Neuronal stem cell (in vitro differentiated cells): Measurements from ENCODE around the gene IDH2.

Experiments
- DNase-seq: peaks from one replicate; pipeline ENCODE4 v3.0.0-alpha.2; 2013; ENCODE audit warnings: low spot score
- H2AFZ ChIP-seq: one replicate; pipeline ENCODE4 v1.6.1; 2013; ENCODE audit warnings: mild to moderate bottlenecking, low read length, inconsistent platforms
- H2AK5ac ChIP-seq: 2 replicates; pipeline ENCODE4 v1.6.1; 2013; ENCODE audit warnings: low read depth, mild to moderate bottlenecking, inconsistent platforms, low read length, moderate library complexity, mixed read lengths
- H2BK120ac ChIP-seq: 2 replicates; pipeline ENCODE4 v1.6.1; 2013; ENCODE audit warnings: low read depth, mild to moderate bottlenecking, inconsistent platforms, low read length, moderate library complexity, mixed read lengths
- H2BK12ac ChIP-seq: one replicate; pipeline ENCODE4 v1.6.1; 2013; ENCODE audit warnings: low read length, inconsistent platforms
- H2BK15ac ChIP-seq: 2 replicates; pipeline ENCODE4 v1.6.1; 2013; ENCODE audit warnings: mild to moderate bottlenecking, low read length, inconsistent platforms, mixed read lengths
- H2BK5ac ChIP-seq: one replicate; pipeline ENCODE4 v1.6.1; 2013; ENCODE audit warnings: inconsistent platforms, mild to moderate bottlenecking, low read length, moderate library complexity
- H3K14ac ChIP-seq: one replicate; pipeline ENCODE4 v1.6.1; 2013; ENCODE audit warnings: low read length, inconsistent platforms
- H3K18ac ChIP-seq: 2 replicates; pipeline ENCODE4 v1.6.1; 2013; ENCODE audit warnings: low read length, inconsistent platforms
- H3K23ac ChIP-seq: 2 replicates; pipeline ENCODE4 v1.6.1; 2013; ENCODE audit warnings: low read depth, mild to moderate bottlenecking, mixed read lengths, low read length, inconsistent platforms; ENCODE audit not compliant: poor library complexity
- H3K27ac ChIP-seq: replicated peaks from 3 replicates; pipeline ENCODE4 v1.5.1; 2013; ENCODE audit warnings: low read length, inconsistent platforms
- H3K27me3 ChIP-seq, 3 experiments: 2 replicates each; pipeline ENCODE4 v1.6.1; 2013; ENCODE audit warnings: low read length in 3 of 3, mild to moderate bottlenecking in 2 of 3, inconsistent platforms in 1 of 3, low read depth in 1 of 3, mixed read lengths in 1 of 3, moderate library complexity in 1 of 3; ENCODE audit not compliant: control insufficient read depth in 3 of 3, insufficient read depth in 3 of 3
- H3K36me3 ChIP-seq, 2 donors: replicated peaks in 1 of 2; 2 replicates each; pipeline ENCODE4 v1.6.1; 2013; ENCODE audit warnings: low read length in 2 of 2; ENCODE audit not compliant: control insufficient read depth in 2 of 2, insufficient read depth in 2 of 2
- H3K4ac ChIP-seq: 2 replicates; pipeline ENCODE4 v1.6.1; 2013; ENCODE audit warnings: inconsistent platforms, mild to moderate bottlenecking, low read length, moderate library complexity
- H3K4me1 ChIP-seq, 2 donors: 1 replicate in 1 of 2; 2 replicates in 1 of 2; pipeline ENCODE4 v1.6.1; 2013; ENCODE audit warnings: low read length in 2 of 2, low read depth in 1 of 2; ENCODE audit not compliant: control insufficient read depth in 2 of 2, insufficient read depth in 1 of 2
- H3K4me2 ChIP-seq: one replicate; pipeline ENCODE4 v1.6.1; 2013; ENCODE audit warnings: mild to moderate bottlenecking, low read length, inconsistent platforms; ENCODE audit not compliant: insufficient read depth, poor library complexity, severe bottlenecking
- H3K4me3 ChIP-seq, 2 donors: 2 replicates each; pipeline ENCODE4 v1.5.1; 2013; ENCODE audit warnings: low read length in 2 of 2, mild to moderate bottlenecking in 2 of 2, inconsistent platforms in 1 of 2, moderate library complexity in 1 of 2
- H3K79me1 ChIP-seq: one replicate; pipeline ENCODE4 v1.6.1; 2013; ENCODE audit warnings: low read depth, mild to moderate bottlenecking, inconsistent platforms, low read length, moderate library complexity
- H3K9ac ChIP-seq: one replicate; pipeline ENCODE4 v1.6.1; 2013; ENCODE audit warnings: mild to moderate bottlenecking, low read depth, low read length, inconsistent platforms; ENCODE audit not compliant: poor library complexity
- H3K9me3 ChIP-seq, 2 donors: replicated peaks in 1 of 2; 2 replicates each; pipeline versions ENCODE3 to v1.6.1; 2013; ENCODE audit warnings: low read length in 2 of 2, mild to moderate bottlenecking in 2 of 2, inconsistent platforms in 1 of 2, low read depth in 1 of 2, mixed read lengths in 1 of 2, moderate library complexity in 1 of 2; ENCODE audit not compliant: control insufficient read depth in 2 of 2, insufficient read depth in 1 of 2
- H4K8ac ChIP-seq: one replicate; pipeline ENCODE4 v1.6.1; 2013; ENCODE audit warnings: low read depth, mild to moderate bottlenecking, inconsistent platforms, low read length, moderate library complexity
- H4K91ac ChIP-seq: one replicate; pipeline ENCODE4 v1.6.1; 2013; ENCODE audit warnings: low read length, low read depth, mild to moderate bottlenecking, inconsistent platforms; ENCODE audit not compliant: poor library complexity
- WGBS, 2 donors: extraction: QIAGEN DNeasy Blood & Tissue Kit; methylation state at CpG; one replicate each; pipeline ENCODE4 v1.1.7; 2013; ENCODE audit warnings: missing lambda C conversion rate in 2 of 2, mixed read lengths in 1 of 2; ENCODE audit not compliant: insufficient read length in 2 of 2, insufficient replicate concordance in 1 of 2; ENCODE audit errors: extremely low coverage in 2 of 2; 5-methylcytosine and 5-hydroxymethylcytosine counted together

Gene IDH2

DNA sequence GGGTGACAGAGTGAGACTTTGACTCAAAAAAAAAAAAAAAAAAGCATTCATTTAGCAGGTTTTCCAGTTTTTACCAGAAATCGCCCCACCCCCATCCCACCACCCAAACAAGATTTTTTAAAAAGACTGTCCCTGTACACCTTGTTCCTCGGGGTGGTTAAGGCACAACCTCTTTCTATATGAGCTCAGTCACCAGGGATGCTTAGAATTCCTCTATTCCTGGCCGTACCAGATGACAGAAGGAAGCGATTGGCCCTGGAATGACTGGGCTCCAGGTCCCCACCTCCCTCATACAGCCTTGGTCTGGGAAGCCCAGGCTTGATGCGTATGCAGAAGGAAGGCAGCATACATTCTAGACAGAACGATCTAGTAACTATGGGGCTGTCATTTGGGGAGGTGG is 25.6 kb downstream of the IDH2 start:
- Histone ChIP-seq H3K4me3 (no peak overlapping the region), H3K4me2 (no peak overlapping the region), H3K36me3 (peaks cover 60 to 92% of the 10 kb centered on the region in 2 donors), H2BK12ac (no peak overlapping the region), H4K91ac (no peak overlapping the region), H3K4ac (no peak overlapping the region), H2AK5ac (no peak overlapping the region), H3K9me3 (no peaks in the 10 kb centered on the region), H3K14ac (no peak overlapping the region), H3K79me1 (peaks cover 7% of the 10 kb centered on the region), H2BK120ac (no peak overlapping the region), H2AFZ (no peak overlapping the region), H3K23ac (no peak overlapping the region), H3K9ac (no peak overlapping the region), H2BK5ac (no peak overlapping the region), H3K27ac (no peak overlapping the region), H3K4me1 (peaks cover 0 to 4% of the 10 kb centered on the region in 2 donors), H4K8ac (no peak overlapping the region), H2BK15ac (no peak overlapping the region), H3K18ac (no peak overlapping the region), H3K27me3 (no peaks in the 10 kb centered on the region)
- no CpG with 5 or more reads among the region's 6 CpGs for WGBS, 2 donors
- no peak for DNase-seq

DNA sequence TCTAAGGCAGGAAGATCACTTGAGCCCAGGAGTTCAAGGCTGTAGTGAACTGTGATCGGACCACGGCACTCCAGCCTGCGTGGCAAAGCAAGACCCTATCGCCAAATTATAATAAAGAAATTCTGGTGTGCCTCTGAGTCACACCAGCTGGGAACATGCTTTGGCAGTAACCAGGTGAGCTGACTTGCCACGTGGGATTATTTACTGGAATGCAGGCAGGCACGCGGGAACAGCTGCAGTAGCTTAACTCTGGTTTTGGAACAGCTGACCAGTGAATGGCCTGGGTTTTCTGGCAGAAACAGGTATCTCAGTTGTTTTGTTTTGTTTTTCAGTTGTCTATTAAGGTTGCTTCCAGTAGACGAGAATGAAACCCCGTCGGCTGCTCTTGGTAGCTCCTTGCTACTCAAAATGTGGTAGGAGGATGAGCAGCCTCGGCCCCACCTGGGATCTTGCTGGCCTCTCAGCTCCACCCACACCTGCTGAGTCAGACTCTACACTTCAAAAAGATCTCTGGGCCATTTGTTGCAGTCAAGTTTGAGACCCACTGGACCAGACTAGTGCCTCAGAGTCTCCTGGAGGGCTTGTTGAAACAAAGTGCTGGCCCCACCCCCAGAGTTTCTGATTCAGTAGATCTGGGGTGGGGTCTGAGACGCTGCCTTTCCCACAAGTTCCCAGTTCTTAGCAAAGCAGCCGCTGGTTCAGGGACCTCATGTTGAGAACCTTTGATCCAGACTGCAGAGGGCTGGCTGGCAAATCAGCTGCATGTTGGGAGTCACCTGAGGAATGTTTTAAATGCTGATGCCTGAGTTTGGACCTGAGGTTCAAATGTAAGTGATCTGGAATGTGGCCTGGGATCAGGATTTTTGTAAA is 26.6 kb downstream of the IDH2 start:
- no peak overlapping the region for H3K27ac ChIP-seq
- H3K36me3 ChIP-seq, result peaks cover 53 to 81% of the 10 kb centered on the region in 2 donors

DNA sequence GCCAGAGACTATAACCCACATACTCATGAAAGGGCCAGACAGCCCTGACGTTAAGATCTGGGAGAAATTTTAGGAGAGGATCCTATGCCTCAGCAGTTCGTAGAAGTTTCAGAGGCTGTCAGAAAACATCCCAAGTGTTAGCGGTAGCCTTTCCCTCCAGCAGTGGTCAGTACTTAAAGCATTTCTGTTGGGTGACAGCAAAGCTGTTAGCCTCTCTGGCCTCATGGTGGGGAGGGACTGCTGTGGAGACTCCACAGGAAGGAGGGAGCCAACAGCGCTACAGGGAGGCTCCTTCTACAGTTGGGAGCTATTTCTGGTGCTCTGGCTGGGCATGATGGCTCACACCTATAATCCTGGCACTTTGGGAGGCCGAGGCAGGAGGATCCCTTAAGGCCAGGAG is 27.4 kb downstream of the IDH2 start:
- no peak overlapping the region for H2BK5ac ChIP-seq
- H3K27ac ChIP-seq, result no peak overlapping the region
- H2AK5ac ChIP-seq, result no peak overlapping the region
- H3K9me3 ChIP-seq, result no peaks in the 10 kb centered on the region
- H3K18ac ChIP-seq, result no peak overlapping the region
- H2BK12ac ChIP-seq, result no peak overlapping the region
- H3K36me3 ChIP-seq, result peaks cover 50 to 79% of the 10 kb centered on the region in 2 donors
- DNase-seq, result no peak
- H3K27me3 ChIP-seq, result no peaks in the 10 kb centered on the region
- WGBS, 2 donors, result no CpG with 5 or more reads among the region's 5 CpGs
- H3K79me1 ChIP-seq, result peaks cover 7% of the 10 kb centered on the region
- no peak overlapping the region for H2BK15ac ChIP-seq
- no peak overlapping the region for H4K8ac ChIP-seq
- no peak overlapping the region for H3K14ac ChIP-seq
- H3K4me1 ChIP-seq, result peaks cover 0 to 4% of the 10 kb centered on the region in 2 donors
- H4K91ac ChIP-seq, result no peak overlapping the region
- H3K4me3 ChIP-seq, result no peak overlapping the region
- H3K23ac ChIP-seq, result no peak overlapping the region
- H3K9ac ChIP-seq, result no peak overlapping the region
- no peak overlapping the region for H2BK120ac ChIP-seq
- no peak overlapping the region for H2AFZ ChIP-seq
- H3K4ac ChIP-seq, result no peak overlapping the region
- H3K4me2 ChIP-seq, result no peak overlapping the region

More for the DNA sequence above, 26.6 kb downstream of the IDH2 start:
- no peak overlapping the region for H2BK15ac ChIP-seq
- no peaks in the 10 kb centered on the region for H3K9me3 ChIP-seq
- no peaks in the 10 kb centered on the region for H3K27me3 ChIP-seq
- no peak overlapping the region for H4K8ac ChIP-seq
- H3K4me3 ChIP-seq, result no peak overlapping the region
- no peak for DNase-seq
- H3K4ac ChIP-seq, result no peak overlapping the region
- H4K91ac ChIP-seq, result no peak overlapping the region
- H3K79me1 ChIP-seq, result peaks cover 7% of the 10 kb centered on the region
- no peak overlapping the region for H3K23ac ChIP-seq
- no peak overlapping the region for H2AK5ac ChIP-seq
- no peak overlapping the region for H2BK120ac ChIP-seq
- H2BK12ac ChIP-seq, result no peak overlapping the region
- H2BK5ac ChIP-seq, result no peak overlapping the region
- no peak overlapping the region for H3K4me2 ChIP-seq
- WGBS, 2 donors, result no CpG with 5 or more reads among the region's 13 CpGs
- no peak overlapping the region for H3K14ac ChIP-seq
- no peak overlapping the region for H3K9ac ChIP-seq
- H2AFZ ChIP-seq, result no peak overlapping the region
- H3K18ac ChIP-seq, result no peak overlapping the region
- H3K4me1 ChIP-seq, result peaks cover 0 to 4% of the 10 kb centered on the region in 2 donors

DNA sequence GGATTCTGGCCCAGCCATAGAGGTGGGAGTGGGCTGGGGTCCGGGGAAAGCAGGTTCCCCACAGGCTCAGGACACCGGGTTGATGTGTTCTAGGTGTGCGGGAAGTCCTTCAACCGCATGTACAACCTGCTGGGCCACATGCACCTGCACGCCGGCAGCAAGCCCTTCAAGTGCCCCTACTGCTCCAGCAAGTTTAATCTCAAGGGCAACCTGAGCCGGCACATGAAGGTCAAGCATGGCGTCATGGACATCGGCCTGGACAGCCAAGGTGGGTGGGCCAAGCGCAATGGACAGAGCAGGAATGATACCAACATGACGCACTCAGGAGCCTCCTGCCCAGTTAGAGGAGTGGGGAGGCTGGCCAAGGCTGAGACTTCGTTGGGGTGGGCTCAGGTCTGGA is 28.2 kb downstream of the IDH2 start:
- no peak overlapping the region for H3K4me2 ChIP-seq
- H3K4me3 ChIP-seq, result no peak overlapping the region
- peaks cover 7% of the 10 kb centered on the region for H3K79me1 ChIP-seq
- H3K36me3 ChIP-seq, result peaks cover 51 to 79% of the 10 kb centered on the region in 2 donors
- no peak overlapping the region for H2BK12ac ChIP-seq
- DNase-seq, result no peak
- no peak overlapping the region for H3K18ac ChIP-seq
- no CpG with 5 or more reads among the region's 12 CpGs for WGBS, 2 donors
- H3K9ac ChIP-seq, result no peak overlapping the region
- no peak overlapping the region for H2BK120ac ChIP-seq
- H4K91ac ChIP-seq, result no peak overlapping the region
- H3K27me3 ChIP-seq, result no peaks in the 10 kb centered on the region
- no peak overlapping the region for H3K27ac ChIP-seq
- H3K9me3 ChIP-seq, result no peaks in the 10 kb centered on the region
- peaks cover 0 to 4% of the 10 kb centered on the region in 2 donors for H3K4me1 ChIP-seq
- H3K14ac ChIP-seq, result no peak overlapping the region
- H2BK5ac ChIP-seq, result no peak overlapping the region
- H4K8ac ChIP-seq, result no peak overlapping the region
- H2AK5ac ChIP-seq, result no peak overlapping the region
- no peak overlapping the region for H2AFZ ChIP-seq
- H2BK15ac ChIP-seq, result no peak overlapping the region
- no peak overlapping the region for H3K4ac ChIP-seq
- peak overlapping the region; percentile 3 for H3K23ac ChIP-seq
